Fibroblast of skin of scalp (primary cell): ENCODE data around the gene COL10A1.
"Not testable (repeated sequence)": the region's sequence is repeated elsewhere in the genome, so short reads cannot be mapped to it uniquely, and the experiment has no call there.

Experiments
- DNase-seq: peaks from one replicate; pipeline ENCODE4 v3.0.0-alpha.2; 2013

Gene COL10A1

GRCh38 chr6:116120430-116120829 lies 5.5 kb downstream of the COL10A1 start:
- no peak for DNase-seq

- peak; percentile 33 for DNase-seq
These were observed 7.3 kb downstream of the COL10A1 start for GRCh38 chr6:116118608-116119007.

GRCh38 chr6:116115781-116116180 lies 10.2 kb downstream of the COL10A1 start:
- peak; percentile 32 for DNase-seq

GRCh38 chr6:116113386-116113785 lies 12.5 kb downstream of the COL10A1 start:
- no peak for DNase-seq

GRCh38 chr6:116111552-116112528 lies 14.1 kb downstream of the COL10A1 start:
- peak; percentile 38 for DNase-seq

- no peak for DNase-seq
These were observed 17.1 kb downstream of the COL10A1 start for GRCh38 chr6:116108836-116109235.

GRCh38 chr6:116106146-116106545 lies 19.8 kb downstream of the COL10A1 start:
- peak; percentile 9 for DNase-seq

GRCh38 chr6:116105247-116105646 lies 20.7 kb downstream of the COL10A1 start:
- DNase-seq: no peak

- no peak for DNase-seq
These were observed 21.3 kb downstream of the COL10A1 start for GRCh38 chr6:116104636-116105035.

GRCh38 chr6:116102873-116103272 lies 23.1 kb downstream of the COL10A1 start:
- no peak for DNase-seq

GRCh38 chr6:116101790-116102189 lies 24.1 kb downstream of the COL10A1 start:
- DNase-seq: no peak

GRCh38 chr6:116101302-116101718 lies 24.6 kb downstream of the COL10A1 start:
- no peak for DNase-seq

GRCh38 chr6:116100419-116101301 lies 25.3 kb downstream of the COL10A1 start, which contains the start of gene NT5DC1:
Gene NT5DC1 (plus strand): TSS chr6:116100853. CDS start chr6:116100931, 78 bp downstream.
- DNase-seq: peak; percentile 66

GRCh38 chr6:116099036-116099435 lies 26.9 kb downstream of the COL10A1 start:
- no peak for DNase-seq

GRCh38 chr6:116096979-116097816 lies 28.7 kb downstream of the COL10A1 start:
- DNase-seq: peak; percentile 14

GRCh38 chr6:116096048-116096759 lies 29.7 kb downstream of the COL10A1 start:
- not testable (repeated sequence) for DNase-seq

GRCh38 chr6:116094041-116094440 lies 31.9 kb downstream of the COL10A1 start:
- DNase-seq: no peak

- no peak for DNase-seq
These were observed 35.7 kb downstream of the COL10A1 start for GRCh38 chr6:116090251-116090650.

- DNase-seq: peak; percentile 28
These were observed 37.0 kb downstream of the COL10A1 start for GRCh38 chr6:116088946-116089345.

- peak; percentile 62 for DNase-seq
These were observed 38.4 kb downstream of the COL10A1 start for GRCh38 chr6:116087437-116088027.

GRCh38 chr6:116084284-116084683 lies 41.6 kb downstream of the COL10A1 start:
- peak; percentile 19 for DNase-seq
